Fibroblast of lung (primary cell): ENCODE results near the gene H6PD. TPM values are rescaled to one million over a fixed set of nuclear protein-coding genes. Genes with fewer than 3 reads are reported as not detected.

Experiments
- DNase-seq, 2 donors: peaks; one replicate each; pipeline versions ENCODE4 v3.0.0 to v3.0.0-alpha.2; 2010; ENCODE audit warnings: low read depth in 2 of 2
- H2AFZ ChIP-seq: 2 replicates; pipeline ENCODE4 v1.5.1; 2012; ENCODE audit warnings: low read length, control low read depth, inconsistent platforms
- H3K27ac ChIP-seq: 2 replicates; pipeline ENCODE4 v1.5.1; 2011; ENCODE audit warnings: low read length, control low read depth; ENCODE audit not compliant: insufficient read depth
- H3K27me3 ChIP-seq: 2 replicates; pipeline ENCODE4 v1.5.1; 2011; ENCODE audit warnings: mild to moderate bottlenecking, low read length; ENCODE audit not compliant: control insufficient read depth, insufficient read depth
- H3K36me3 ChIP-seq: 2 replicates; pipeline ENCODE4 v1.5.1; 2011; ENCODE audit warnings: low read length; ENCODE audit not compliant: control insufficient read depth, insufficient read depth
- H3K4me1 ChIP-seq: 2 replicates; pipeline ENCODE4 v1.5.1; 2011; ENCODE audit warnings: low read length; ENCODE audit not compliant: control insufficient read depth, insufficient read depth; ENCODE audit errors: extremely low read depth
- H3K4me2 ChIP-seq: 2 replicates; pipeline ENCODE4 v1.5.1; 2011; ENCODE audit warnings: low read length, control low read depth; ENCODE audit not compliant: insufficient read depth; ENCODE audit errors: extremely low read depth
- H3K4me3 ChIP-seq, 4 experiments: fragments of 200-600 bp in 1 of 4; sonication (generic) in 1 of 4; replicated peaks in 1 of 4; 2 replicates each; pipeline ENCODE4 v1.5.1; 2011 to 2016; ENCODE audit warnings: low read length in 4 of 4, low read depth in 3 of 4, mild to moderate bottlenecking in 3 of 4, control low read depth in 2 of 4, inconsistent platforms in 1 of 4, mixed read lengths in 1 of 4; ENCODE audit not compliant: insufficient read depth in 1 of 4; ENCODE audit errors: control extremely low read depth in 1 of 4
- H3K79me2 ChIP-seq: 2 replicates; pipeline ENCODE4 v1.5.1; 2012; ENCODE audit warnings: mild to moderate bottlenecking, low read length, inconsistent platforms; ENCODE audit not compliant: control insufficient read depth, insufficient read depth
- H3K9ac ChIP-seq: 2 replicates; pipeline ENCODE4 v1.5.1; 2011; ENCODE audit warnings: mild to moderate bottlenecking, low read length, control low read depth; ENCODE audit not compliant: insufficient read depth
- H3K9me3 ChIP-seq: 2 replicates; pipeline ENCODE4 v1.5.1; 2012; ENCODE audit warnings: low read depth, low read length; ENCODE audit not compliant: control insufficient read depth, insufficient read depth
- H4K20me1 ChIP-seq: 2 replicates; pipeline ENCODE4 v1.5.1; 2011; ENCODE audit warnings: low read length; ENCODE audit not compliant: control insufficient read depth, insufficient read depth; ENCODE audit errors: extremely low read depth
- CTCF ChIP-seq, 2 donors: IDR thresholded peaks in 1 of 2; conservative IDR thresholded peaks in 1 of 2; 1 replicate in 1 of 2; 2 replicates in 1 of 2; pipeline ENCODE4 v1.5.1; 2011 to 2012; ENCODE audit warnings: low read length in 2 of 2, control low read depth in 1 of 2, inconsistent platforms in 1 of 2, low read depth in 1 of 2, mild to moderate bottlenecking in 1 of 2
- EZH2 ChIP-seq: IDR thresholded peaks from 2 replicates; pipeline ENCODE4 v1.5.1; 2012; ENCODE audit warnings: low read length, control low read depth, mild to moderate bottlenecking; ENCODE audit errors: missing control alignments
- polyA plus RNA-seq, 2 donors: library from polyadenylated mRNA; depleted of rRNA in 1 of 2; stranded (reverse) in 1 of 2; unstranded in 1 of 2; fragments of >200 nt; gene quantifications; 2 replicates each; pipeline ENCODE4 v1.2.1, GENCODE V29; 2011 to 2012; ENCODE audit warnings: missing spikeins in 1 of 2
- total RNA-seq: library from RNA; depleted of rRNA; stranded (reverse); fragments of >200 nt; gene quantifications from 2 replicates; pipeline ENCODE4 v1.2.1, GENCODE V29; 2014

Gene H6PD
- total and polyA plus RNA-seq, 2 donors (not counting 1 experiment from before 2014, with no cell fraction given) = 15.2 to 23.5 TPM

- no peaks in the 10 kb centered on the region for H3K27me3 ChIP-seq
These were observed 66.0 kb downstream of the H6PD start for GRCh38 chr1:9300573-9300972.

GRCh38 chr1:9302745-9303524 lies 68.4 kb downstream of the H6PD start:
- H3K4me3 ChIP-seq = no peak overlapping the region
- peaks cover 89% of the 10 kb centered on the region for H3K79me2 ChIP-seq
- H3K27ac ChIP-seq = peak overlapping the region; percentile 71
- TF ChIP-seq CTCF (conservative IDR thresholded peaks at IDR 0.05 in 1 of 2, IDR thresholded peaks at IDR 0.05 in 1 of 2; ENCODE audit: low read depth in 1 of 2, low read length in 2 of 2) = no peak
- no peak for TF ChIP-seq EZH2
- no peak overlapping the region for H3K9ac ChIP-seq
- H4K20me1 ChIP-seq = peaks cover 9% of the 10 kb centered on the region
- H3K36me3 ChIP-seq = peaks cover 9% of the 10 kb centered on the region
- H3K9me3 ChIP-seq = no peaks in the 10 kb centered on the region
- peaks cover 33% of the 10 kb centered on the region for H3K4me1 ChIP-seq
- no peaks in the 10 kb centered on the region for H3K27me3 ChIP-seq
- peak; percentile 88 to 98 for DNase-seq
- H3K4me2 ChIP-seq = peak overlapping the region; percentile 39
- H2AFZ ChIP-seq = no peak overlapping the region

More at GRCh38 chr1:9300573-9300972, 66.0 kb downstream of the H6PD start:
- DNase-seq = no peak
- peaks cover 90% of the 10 kb centered on the region for H3K79me2 ChIP-seq
- H4K20me1 ChIP-seq = peaks cover 8% of the 10 kb centered on the region
- TF ChIP-seq CTCF (conservative IDR thresholded peaks at IDR 0.05 in 1 of 2, IDR thresholded peaks at IDR 0.05 in 1 of 2; ENCODE audit: low read depth in 1 of 2, low read length in 2 of 2) = no peak
- no peak for TF ChIP-seq EZH2
- H2AFZ ChIP-seq = no peak overlapping the region
- peaks cover 34% of the 10 kb centered on the region for H3K4me1 ChIP-seq
- no peak overlapping the region for H3K9ac ChIP-seq
- no peak overlapping the region for H3K4me3 ChIP-seq
- H3K9me3 ChIP-seq = no peaks in the 10 kb centered on the region
- H3K27ac ChIP-seq = peak overlapping the region; percentile 56
- H3K4me2 ChIP-seq = peak overlapping the region; percentile 23
- peaks cover 10% of the 10 kb centered on the region for H3K36me3 ChIP-seq

GRCh38 chr1:9303916-9304315 lies 69.3 kb downstream of the H6PD start:
- Histone ChIP-seq H2AFZ (no peak overlapping the region), H3K4me3 (no peak overlapping the region), H3K36me3 (peaks cover 9% of the 10 kb centered on the region), H3K79me2 (peaks cover 89% of the 10 kb centered on the region), H3K4me1 (peaks cover 33% of the 10 kb centered on the region), H3K27ac (no peak overlapping the region), H3K4me2 (no peak overlapping the region), H4K20me1 (peaks cover 9% of the 10 kb centered on the region), H3K9me3 (no peaks in the 10 kb centered on the region), H3K9ac (no peak overlapping the region), H3K27me3 (no peaks in the 10 kb centered on the region)
- DNase-seq = no peak
- TF ChIP-seq CTCF (conservative IDR thresholded peaks at IDR 0.05 in 1 of 2, IDR thresholded peaks at IDR 0.05 in 1 of 2; ENCODE audit: low read depth in 1 of 2, low read length in 2 of 2) (no peak), EZH2 (no peak)
